Sigmoid colon (tissue), 7 donors: ENCODE data around the gene TP53BP1. TPM values are rescaled to one million over a fixed set of nuclear protein-coding genes. Genes with fewer than 3 reads are reported as not detected.

Source experiments
- DNase-seq: peaks from one replicate; pipeline ENCODE4 v3.0.0-alpha.2; 2019
- H3K27ac ChIP-seq, 4 donors: fragments of 200-600 bp; sonication (generic); one replicate each; pipeline ENCODE4 v1.5.1; 2016 to 2019; ENCODE audit warnings: mild to moderate bottlenecking in 1 of 4
- H3K27me3 ChIP-seq, 3 donors: fragments of 200-600 bp; sonication (generic); one replicate each; pipeline ENCODE4 v1.5.1; 2019; ENCODE audit warnings: mild to moderate bottlenecking in 1 of 3
- H3K36me3 ChIP-seq, 4 donors: fragments of 200-600 bp; sonication (generic); one replicate each; pipeline ENCODE4 v1.5.1; 2016 to 2019
- H3K4me1 ChIP-seq, 4 donors: fragments of 200-600 bp; sonication (generic); one replicate each; pipeline ENCODE4 v1.5.1; 2017 to 2019
- H3K4me3 ChIP-seq, 4 donors: fragments of 200-600 bp; sonication (generic); one replicate each; pipeline ENCODE4 v1.5.1; 2017 to 2019; ENCODE audit warnings: mild to moderate bottlenecking in 2 of 4, moderate library complexity in 1 of 4
- H3K9me3 ChIP-seq, 4 donors: fragments of 200-600 bp in 3 of 4; sonication (generic) in 3 of 4; one replicate each; pipeline versions ENCODE4 v1.5.1 to v1.6.1; 2013 to 2019
- CTCF ChIP-seq, 4 experiments: fragments of 450-650 bp in 3 of 4; fragments of 200-600 bp in 1 of 4; IDR thresholded peaks; one replicate each; pipeline ENCODE4 v1.5.1; 2016 to 2019; ENCODE audit warnings: antibody characterized with exemption in 4 of 4, mild to moderate bottlenecking in 3 of 4, moderate library complexity in 2 of 4
- EP300 ChIP-seq, 4 donors: sonication (generic); formaldehyde crosslinking; IDR thresholded peaks; one replicate each; pipeline ENCODE4 v1.6.1; 2017; ENCODE audit warnings: antibody characterized with exemption in 4 of 4
- POLR2A ChIP-seq, 2 donors: fragments of 450-650 bp; IDR thresholded peaks; one replicate each; pipeline ENCODE4 v1.6.1; 2016; ENCODE audit warnings: antibody characterized with exemption in 2 of 2, mild to moderate bottlenecking in 2 of 2, moderate library complexity in 2 of 2
- POLR2AphosphoS5 ChIP-seq, 4 donors: sonication (generic); formaldehyde crosslinking; IDR thresholded peaks; one replicate each; pipeline ENCODE4 v1.6.1; 2017; ENCODE audit warnings: antibody characterized with exemption in 4 of 4
- WGBS, 2 donors: extraction: QIAGEN DNeasy Blood & Tissue Kit; methylation state at CpG; one replicate each; pipeline ENCODE4 v1.1.7; 2013; 5-methylcytosine and 5-hydroxymethylcytosine counted together
- intact Hi-C: fragments of 100-400 bp; cut with DNase I; formaldehyde crosslinking; loops from one replicate; pipeline ENCODE4 v1.15.1; 2023
- polyA plus RNA-seq, 3 donors: library from polyadenylated mRNA; stranded (reverse); fragments of 200-250 nt; gene quantifications; one replicate each; pipeline ENCODE4 v1.2.3, GENCODE V29; 2013
- total RNA-seq, 4 donors: library from RNA; depleted of rRNA; stranded (reverse); fragments of >200 nt; gene quantifications; one replicate each; pipeline ENCODE4 v1.1.0, GENCODE V29; 2016
- donor health status: healthy with polysubstance abuse.
- donor health status: Bipolar disorder and iron deficiency.
- donor health status: healthy.

The TP53BP1 gene
- total and polyA plus RNA-seq, 7 donors, result 1.8 to 63.4 (median 38.3) TPM

DNA sequence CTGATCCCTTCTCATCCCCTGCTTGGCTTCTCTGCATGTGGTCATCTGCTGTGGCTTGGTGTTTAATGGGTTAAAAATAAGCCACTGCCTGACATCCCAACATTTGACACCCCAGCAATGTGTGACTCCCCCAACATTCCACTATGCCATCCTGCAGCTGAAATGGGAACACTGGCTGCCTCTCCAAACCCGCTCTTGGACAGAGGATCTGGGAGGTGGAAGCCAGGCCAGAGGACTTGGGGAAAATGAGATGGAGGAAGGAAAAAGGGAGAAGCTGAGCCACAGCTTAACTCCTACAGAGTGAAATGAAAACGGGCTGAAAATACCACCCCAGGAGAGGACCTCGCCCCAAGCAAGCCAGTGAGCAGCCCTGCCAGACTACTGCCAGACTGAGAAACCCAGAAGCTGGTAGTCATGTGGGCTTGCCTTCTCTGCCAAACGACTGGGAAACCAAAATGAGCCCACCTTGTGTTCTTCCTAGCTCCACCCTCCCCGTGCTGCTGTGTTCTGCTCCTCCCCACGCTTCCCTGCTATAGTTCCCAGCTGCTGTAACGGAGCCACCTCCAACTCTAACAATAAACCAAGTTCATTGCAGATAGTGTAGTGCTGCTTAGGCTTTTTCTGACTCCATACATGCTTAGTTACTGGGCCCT is 38.2 kb upstream of the TP53BP1 start:
- H3K27me3 ChIP-seq, result no peaks in the 10 kb centered on the region
- H3K27ac ChIP-seq, result peak overlapping the region in 2 of 4 donors; percentile 9 to 48
- intact Hi-C loops, result no loop called here
- no peaks in the 10 kb centered on the region for H3K9me3 ChIP-seq
- TF ChIP-seq CTCF (IDR thresholded peaks at IDR 0.05) (no peak), POLR2A (IDR thresholded peaks at IDR 0.05) (no peak), EP300 (IDR thresholded peaks at IDR 0.05) (no peak), POLR2AphosphoS5 (IDR thresholded peaks at IDR 0.05) (no peak)
- 35 to 54% methylated on average over 7 of the region's 7 CpGs for WGBS, 2 donors
- no peak overlapping the region for H3K4me3 ChIP-seq
- peaks cover 0 to 9% (median 0%) of the 10 kb centered on the region in 4 donors for H3K4me1 ChIP-seq
- H3K36me3 ChIP-seq, result peaks cover 0 to 53% (median 6%) of the 10 kb centered on the region in 4 donors
- peak; percentile 60 for DNase-seq

DNA sequence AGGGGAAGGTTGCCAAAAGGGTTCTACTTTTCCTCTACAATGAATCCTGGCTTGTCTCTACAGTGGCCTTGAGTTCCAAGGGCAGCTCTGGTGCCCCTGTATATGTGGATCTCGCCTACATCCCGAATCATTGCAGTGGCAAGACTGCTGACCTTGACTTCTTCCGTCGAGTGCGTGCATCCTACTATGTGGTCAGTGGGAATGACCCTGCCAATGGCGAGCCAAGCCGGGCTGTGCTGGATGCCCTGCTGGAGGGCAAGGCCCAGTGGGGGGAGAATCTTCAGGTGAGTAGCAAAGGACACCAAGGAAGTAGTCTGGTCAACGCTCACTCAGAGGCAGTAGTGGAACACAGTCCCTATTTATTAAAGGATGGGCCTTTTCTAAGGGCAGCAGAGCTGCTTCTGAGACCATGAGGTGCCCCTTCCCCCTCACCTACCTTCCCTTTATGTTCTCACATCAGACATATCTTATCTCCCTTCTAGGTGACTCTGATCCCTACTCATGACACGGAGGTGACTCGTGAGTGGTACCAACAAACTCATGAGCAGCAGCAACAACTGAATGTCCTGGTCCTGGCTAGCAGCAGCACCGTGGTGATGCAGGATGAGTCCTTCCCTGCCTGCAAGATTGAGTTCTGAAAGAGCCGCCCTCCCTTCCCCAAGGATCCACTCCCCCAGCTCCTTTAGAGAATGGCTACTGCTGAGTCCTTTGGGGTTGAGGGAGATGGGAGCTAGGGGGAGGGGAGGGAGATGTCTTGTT is 36.8 kb upstream of the TP53BP1 start:
- no peaks in the 10 kb centered on the region for H3K27me3 ChIP-seq
- WGBS, 2 donors, result 93 to 96% methylated on average over 12 of the region's 12 CpGs
- peaks cover 5 to 62% (median 13%) of the 10 kb centered on the region in 4 donors for H3K36me3 ChIP-seq
- H3K9me3 ChIP-seq, result no peaks in the 10 kb centered on the region
- H3K4me1 ChIP-seq, result peaks cover 0 to 9% (median 0%) of the 10 kb centered on the region in 4 donors
- no peak overlapping the region for H3K4me3 ChIP-seq
- intact Hi-C loops, result no loop called here
- H3K27ac ChIP-seq, result no peak overlapping the region
- TF ChIP-seq POLR2AphosphoS5 (IDR thresholded peaks at IDR 0.05) (peak in 1 of 4 donors; percentile 4), POLR2A (IDR thresholded peaks at IDR 0.05) (no peak), EP300 (IDR thresholded peaks at IDR 0.05) (no peak)
- no peak for DNase-seq

DNA sequence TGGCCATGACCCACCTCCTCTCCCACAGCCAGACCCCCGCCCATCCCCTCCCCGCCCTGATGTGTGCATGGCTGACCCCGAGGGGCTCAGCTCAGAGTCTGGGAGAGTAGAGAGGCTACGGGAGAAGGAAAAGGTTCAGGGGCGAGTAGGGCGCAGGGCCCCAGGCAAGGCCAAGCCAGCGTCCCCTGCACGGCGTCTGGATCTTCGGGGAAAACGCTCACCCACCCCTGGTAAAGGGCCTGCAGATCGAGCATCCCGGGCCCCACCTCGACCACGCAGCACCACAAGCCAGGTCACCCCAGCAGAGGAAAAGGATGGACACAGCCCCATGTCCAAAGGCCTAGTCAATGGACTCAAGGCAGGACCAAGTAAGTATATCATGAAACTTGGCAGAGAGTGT is 36.2 kb upstream of the TP53BP1 start:
- Histone ChIP-seq H3K27ac (no peak overlapping the region), H3K4me3 (no peak overlapping the region), H3K4me1 (peaks cover 0 to 9% (median 0%) of the 10 kb centered on the region in 4 donors), H3K9me3 (no peaks in the 10 kb centered on the region), H3K27me3 (no peaks in the 10 kb centered on the region), H3K36me3 (peaks cover 10 to 62% (median 17%) of the 10 kb centered on the region in 4 donors)
- 95 to 96% methylated on average over 15 of the region's 15 CpGs for WGBS, 2 donors
- peak; percentile 50 for DNase-seq
- no peak for TF ChIP-seq CTCF (IDR thresholded peaks at IDR 0.05)
- TF ChIP-seq EP300 (IDR thresholded peaks at IDR 0.05), result no peak
- no peak for TF ChIP-seq POLR2A (IDR thresholded peaks at IDR 0.05)
- TF ChIP-seq POLR2AphosphoS5 (IDR thresholded peaks at IDR 0.05), result no peak
- intact Hi-C loops, result no loop called here

- intact Hi-C loops, result no loop called here
These were observed 35.6 kb upstream of the TP53BP1 start for GRCh38 chr15:43528542-43529007.

More at GRCh38 chr15:43528542-43529007, 35.6 kb upstream of the TP53BP1 start:
- Histone ChIP-seq H3K27me3 (no peaks in the 10 kb centered on the region), H3K4me3 (no peak overlapping the region), H3K27ac (no peak overlapping the region), H3K36me3 (peaks cover 14 to 64% (median 23%) of the 10 kb centered on the region in 4 donors), H3K9me3 (no peaks in the 10 kb centered on the region), H3K4me1 (peaks cover 0 to 9% (median 0%) of the 10 kb centered on the region in 4 donors)
- WGBS, 2 donors, result 88 to 91% methylated on average over 11 of the region's 11 CpGs
- TF ChIP-seq POLR2AphosphoS5 (IDR thresholded peaks at IDR 0.05) (no peak), CTCF (IDR thresholded peaks at IDR 0.05) (no peak), EP300 (IDR thresholded peaks at IDR 0.05) (no peak), POLR2A (IDR thresholded peaks at IDR 0.05) (no peak)
- peak; percentile 54 for DNase-seq
